ENCODE measurements around the gene IL4I1.

DNA sequence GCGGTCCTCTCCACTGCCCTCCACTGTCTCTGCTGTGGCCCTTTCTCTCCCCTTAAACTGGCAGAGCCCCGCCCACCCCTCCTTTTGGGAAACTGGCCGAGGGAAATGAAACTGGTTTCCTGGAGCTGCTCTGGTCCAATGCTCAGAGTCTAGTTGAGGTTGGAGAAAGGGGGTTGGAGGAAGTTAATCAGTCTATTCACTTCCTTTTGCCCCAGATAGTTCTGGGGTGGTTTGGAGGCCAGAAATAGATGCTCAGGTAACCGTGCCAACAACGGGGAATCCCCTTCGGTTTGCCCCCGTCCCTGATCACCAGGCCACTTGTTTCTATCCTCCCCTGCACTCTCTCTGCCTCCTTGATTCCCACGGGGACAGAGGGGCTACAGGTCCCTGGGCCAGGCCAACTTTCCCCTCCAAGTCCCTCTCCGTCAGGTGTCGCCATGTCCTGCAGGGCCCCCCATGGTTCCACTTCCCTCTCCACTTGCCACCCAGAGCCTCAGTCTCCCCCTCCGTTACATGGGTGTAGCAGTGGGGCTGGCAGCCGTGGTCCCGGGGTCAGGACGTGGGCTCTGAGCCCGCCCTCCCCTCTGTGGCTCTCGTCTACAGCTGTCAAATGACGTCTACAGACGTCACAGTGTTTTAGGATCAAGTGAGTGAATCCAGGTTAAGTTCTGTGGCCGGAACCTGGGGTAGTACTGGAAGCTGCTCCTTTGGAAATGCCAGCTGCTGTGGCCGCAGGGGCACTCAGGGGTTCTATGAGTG is at the start of gene IL4I1:
- TF ChIP-seq POLR2AphosphoS5 (IDR thresholded peaks at IDR 0.05; ENCODE audit: low read depth, low read length) (no peak), ELF1 (IDR thresholded peaks at IDR 0.05) (no peak), FOXJ3 (CRISPR knock-in tag; IDR thresholded peaks at IDR 0.05) (no peak), NRF1 (IDR thresholded peaks at IDR 0.05; ENCODE audit: low read depth, low read length) (no peak), CHD2 (IDR thresholded peaks at IDR 0.05; ENCODE audit: low read length, partially characterized antibody) (no peak), RAD21 (IDR thresholded peaks at IDR 0.05; ENCODE audit: low read length) (no peak), TEAD4 (IDR thresholded peaks at IDR 0.05; ENCODE audit: borderline replicate concordance, insufficient read depth) (no peak), YY1 (IDR thresholded peaks at IDR 0.05; ENCODE audit: low read depth) (no peak), EZH2phosphoT487 (IDR thresholded peaks at IDR 0.05; ENCODE audit: borderline replicate concordance, low read depth) (no peak)
- TF ChIP-seq, protein P1, sequence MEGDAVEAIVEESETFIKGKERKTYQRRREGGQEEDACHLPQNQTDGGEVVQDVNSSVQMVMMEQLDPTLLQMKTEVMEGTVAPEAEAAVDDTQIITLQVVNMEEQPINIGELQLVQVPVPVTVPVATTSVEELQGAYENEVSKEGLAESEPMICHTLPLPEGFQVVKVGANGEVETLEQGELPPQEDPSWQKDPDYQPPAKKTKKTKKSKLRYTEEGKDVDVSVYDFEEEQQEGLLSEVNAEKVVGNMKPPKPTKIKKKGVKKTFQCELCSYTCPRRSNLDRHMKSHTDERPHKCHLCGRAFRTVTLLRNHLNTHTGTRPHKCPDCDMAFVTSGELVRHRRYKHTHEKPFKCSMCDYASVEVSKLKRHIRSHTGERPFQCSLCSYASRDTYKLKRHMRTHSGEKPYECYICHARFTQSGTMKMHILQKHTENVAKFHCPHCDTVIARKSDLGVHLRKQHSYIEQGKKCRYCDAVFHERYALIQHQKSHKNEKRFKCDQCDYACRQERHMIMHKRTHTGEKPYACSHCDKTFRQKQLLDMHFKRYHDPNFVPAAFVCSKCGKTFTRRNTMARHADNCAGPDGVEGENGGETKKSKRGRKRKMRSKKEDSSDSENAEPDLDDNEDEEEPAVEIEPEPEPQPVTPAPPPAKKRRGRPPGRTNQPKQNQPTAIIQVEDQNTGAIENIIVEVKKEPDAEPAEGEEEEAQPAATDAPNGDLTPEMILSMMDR (IDR thresholded peaks at IDR 0.05): no peak
